ENCODE data around the gene CENPC. TPM values are rescaled to one million over a fixed set of nuclear protein-coding genes. Genes with fewer than 3 reads are reported as not detected.
"Not testable (repeated sequence)": the region's sequence is repeated elsewhere in the genome, so short reads cannot be mapped to it uniquely, and the experiment has no call there.

The CENPC gene
- total and polyA plus RNA-seq, 4 experiments from 2014 or later = 15.2 to 69.1 (median 43.9) TPM

GRCh38 chr4:67539830-67540229, 5.5 kb downstream of the CENPC start:
- Histone ChIP-seq H3K27ac (ENCODE audit: low read depth, low read length) (no peak overlapping the region), H3K4me1 (ENCODE audit: insufficient read depth, low read length) (peaks cover 29% of the 10 kb centered on the region), H3K4me3 (ENCODE audit: low read length in 2 of 2) (no peak overlapping the region), H3K9me3 (ENCODE audit: control insufficient read depth in 1 of 2, low read length in 2 of 2) (no peaks in the 10 kb centered on the region), H3K27me3 (ENCODE audit: insufficient read depth, low read length) (no peaks in the 10 kb centered on the region), H3K36me3 (ENCODE audit: insufficient read depth, low read length) (peaks cover 17% of the 10 kb centered on the region)
- DNase-seq = no peak
- intact Hi-C loops (cut with micrococcal nuclease) = no loop called here
- peaks cover 27 to 68% of the 10 kb centered on the region in 2 donors for H3K36me3 Mint-ChIP-seq
- H3K4me3 Mint-ChIP-seq = no peak overlapping the region
- H3K4me1 Mint-ChIP-seq = peaks cover 31 to 62% (median 47%) of the 10 kb centered on the region in 4 donors
- H3K27ac Mint-ChIP-seq = peak overlapping the region in 3 of 7 donors; percentile 17 to 25 (median 19)
- H3K9me3 Mint-ChIP-seq = no peaks in the 10 kb centered on the region
- no peaks in the 10 kb centered on the region for H3K27me3 Mint-ChIP-seq
- CTCF ChIA-PET (ENCODE audit: partially characterized antibody) = interaction anchor here (0.8 kb wide), 1 partner anchor 10 kb away, joined by 4 read pairs; no protein-coding TSS in a partner anchor
- POLR2A ChIA-PET (ENCODE audit: partially characterized antibody) = no interaction called here

GRCh38 chr4:67535280-67535840, 9.9 kb downstream of the CENPC start:
- intact Hi-C loops (cut with micrococcal nuclease) = no loop called here
- H3K4me1 ChIP-seq (ENCODE audit: insufficient read depth, low read length) = no peaks in the 10 kb centered on the region
- H3K27me3 ChIP-seq (ENCODE audit: insufficient read depth, low read length) = no peaks in the 10 kb centered on the region
- H3K4me1 Mint-ChIP-seq = peaks cover 10 to 48% (median 38%) of the 10 kb centered on the region in 4 donors
- peaks cover 31% of the 10 kb centered on the region for H3K36me3 ChIP-seq (ENCODE audit: insufficient read depth, low read length)
- no peak for DNase-seq
- H3K9me3 Mint-ChIP-seq = peaks cover 0 to 5% (median 0%) of the 10 kb centered on the region in 8 donors
- H3K36me3 Mint-ChIP-seq = peaks cover 68 to 80% of the 10 kb centered on the region in 2 donors
- no peaks in the 10 kb centered on the region for H3K9me3 ChIP-seq (ENCODE audit: control insufficient read depth in 1 of 2, low read length in 2 of 2)
- H3K27ac Mint-ChIP-seq = peak overlapping the region in 1 of 7 donors; percentile 52
- ChIA-PET POLR2A (ENCODE audit: partially characterized antibody) (interaction anchor here (1.2 kb wide), 1 partner anchor 10 kb away, joined by 3 read pairs; the partner anchor contains the start of gene CENPC), CTCF (ENCODE audit: partially characterized antibody) (no interaction called here)
- H3K4me3 ChIP-seq (ENCODE audit: low read length in 2 of 2) = no peak overlapping the region
- no peaks in the 10 kb centered on the region for H3K27me3 Mint-ChIP-seq
- no peak overlapping the region for H3K4me3 Mint-ChIP-seq
- H3K27ac ChIP-seq (ENCODE audit: low read depth, low read length) = no peak overlapping the region

DNA sequence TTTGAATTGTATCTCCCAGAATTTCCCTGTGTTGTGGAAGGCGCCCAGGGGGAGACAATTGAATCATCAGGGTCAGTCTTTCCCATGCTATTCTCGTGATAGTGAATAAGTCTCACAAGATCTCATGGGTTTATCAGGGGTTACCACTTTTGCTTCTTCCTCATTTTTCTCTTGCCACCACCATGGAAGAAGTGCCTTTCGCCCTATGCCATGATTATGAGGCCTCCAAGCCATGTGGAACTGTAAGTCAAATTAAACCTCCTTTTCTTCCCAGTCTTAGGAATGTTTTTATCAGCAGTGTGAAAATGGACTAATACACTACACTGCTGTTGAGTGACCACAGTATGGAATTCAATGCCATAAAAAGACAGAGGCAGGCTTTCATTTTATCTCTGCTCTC, 12.2 kb downstream of the CENPC start:
- Histone ChIP-seq H3K9me3 (ENCODE audit: control insufficient read depth in 1 of 2, low read length in 2 of 2) (no peaks in the 10 kb centered on the region), H3K4me1 (ENCODE audit: insufficient read depth, low read length) (peaks cover 9% of the 10 kb centered on the region), H3K4me3 (ENCODE audit: low read length in 2 of 2) (no peak overlapping the region), H3K27me3 (ENCODE audit: insufficient read depth, low read length) (no peaks in the 10 kb centered on the region), H3K36me3 (ENCODE audit: insufficient read depth, low read length) (peaks cover 15% of the 10 kb centered on the region), H3K27ac (ENCODE audit: low read depth, low read length) (no peak overlapping the region)
- POLR2A ChIA-PET (ENCODE audit: partially characterized antibody) = no interaction called here
- peak overlapping the region in 1 of 7 donors; percentile 46 for H3K27ac Mint-ChIP-seq
- no peaks in the 10 kb centered on the region for H3K27me3 Mint-ChIP-seq
- H3K4me3 Mint-ChIP-seq = no peak overlapping the region
- peaks cover 71 to 75% of the 10 kb centered on the region in 2 donors for H3K36me3 Mint-ChIP-seq
- peaks cover 0 to 5% (median 0%) of the 10 kb centered on the region in 8 donors for H3K9me3 Mint-ChIP-seq
- no peak for DNase-seq
- intact Hi-C loops (cut with micrococcal nuclease) = no loop called here
- peaks cover 13 to 45% (median 37%) of the 10 kb centered on the region in 4 donors for H3K4me1 Mint-ChIP-seq
- CTCF ChIA-PET (ENCODE audit: partially characterized antibody) = no interaction called here

GRCh38 chr4:67532397-67532796, 12.9 kb downstream of the CENPC start:
- DNase-seq; CTCF ChIA-PET (ENCODE audit: partially characterized antibody); intact Hi-C loops (cut with micrococcal nuclease); H3K4me3 ChIP-seq (ENCODE audit: low read length in 2 of 2); H3K27me3 Mint-ChIP-seq; H3K27me3 ChIP-seq (ENCODE audit: insufficient read depth, low read length); H3K9me3 ChIP-seq (ENCODE audit: control insufficient read depth in 1 of 2, low read length in 2 of 2); H3K27ac ChIP-seq (ENCODE audit: low read depth, low read length); H3K4me3 Mint-ChIP-seq; H3K27ac Mint-ChIP-seq; POLR2A ChIA-PET (ENCODE audit: partially characterized antibody); H3K9me3 Mint-ChIP-seq: not testable (repeated sequence)
- H3K36me3 Mint-ChIP-seq = peaks cover 74 to 75% of the 10 kb centered on the region in 2 donors
- H3K4me1 Mint-ChIP-seq = peaks cover 16 to 51% (median 41%) of the 10 kb centered on the region in 4 donors
- H3K4me1 ChIP-seq (ENCODE audit: insufficient read depth, low read length) = peaks cover 14% of the 10 kb centered on the region
- peaks cover 15% of the 10 kb centered on the region for H3K36me3 ChIP-seq (ENCODE audit: insufficient read depth, low read length)

DNA sequence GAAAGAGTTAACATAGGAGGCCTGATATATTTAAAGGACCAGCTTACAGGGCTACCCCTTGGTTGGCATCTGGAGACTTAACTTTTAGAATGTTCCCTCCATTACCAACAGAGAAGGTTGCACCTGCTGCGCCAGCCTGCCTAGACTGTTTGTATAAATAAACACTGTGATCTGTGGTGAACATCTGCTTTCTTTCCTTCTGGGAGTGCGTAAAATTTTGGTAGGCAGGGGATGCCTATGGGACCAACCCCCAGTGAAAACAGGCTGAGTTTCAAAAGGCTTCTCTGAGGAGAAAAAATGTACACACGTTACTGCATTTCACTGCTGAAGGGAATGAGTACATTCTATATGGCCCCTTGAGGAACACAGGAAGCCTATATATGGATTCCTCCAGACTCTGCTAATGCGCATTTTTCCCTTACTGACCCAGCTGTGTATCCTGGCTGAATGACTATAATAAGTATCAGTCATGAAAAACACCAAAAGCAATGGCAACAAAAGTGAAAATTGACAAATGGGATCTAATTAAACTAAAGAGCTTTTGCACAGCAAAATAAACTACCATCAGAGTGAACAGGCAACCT, 13.8 kb downstream of the CENPC start:
- POLR2A ChIA-PET (ENCODE audit: partially characterized antibody) = no interaction called here
- no peak overlapping the region for H3K4me3 Mint-ChIP-seq
- CTCF ChIA-PET (ENCODE audit: partially characterized antibody) = no interaction called here
- peaks cover 24% of the 10 kb centered on the region for H3K4me1 ChIP-seq (ENCODE audit: insufficient read depth, low read length)
- intact Hi-C loops (cut with micrococcal nuclease) = no loop called here
- no peak overlapping the region for H3K27ac Mint-ChIP-seq
- DNase-seq = no peak
- peaks cover 0 to 5% (median 0%) of the 10 kb centered on the region in 8 donors for H3K9me3 Mint-ChIP-seq
- no peak overlapping the region for H3K4me3 ChIP-seq (ENCODE audit: low read length in 2 of 2)
- no peaks in the 10 kb centered on the region for H3K27me3 Mint-ChIP-seq
- H3K27ac ChIP-seq (ENCODE audit: low read depth, low read length) = no peak overlapping the region
- H3K36me3 Mint-ChIP-seq = peaks cover 78 to 83% of the 10 kb centered on the region in 2 donors
- peaks cover 23 to 60% (median 49%) of the 10 kb centered on the region in 4 donors for H3K4me1 Mint-ChIP-seq
- H3K27me3 ChIP-seq (ENCODE audit: insufficient read depth, low read length) = no peaks in the 10 kb centered on the region
- peaks cover 15% of the 10 kb centered on the region for H3K36me3 ChIP-seq (ENCODE audit: insufficient read depth, low read length)
- H3K9me3 ChIP-seq (ENCODE audit: control insufficient read depth in 1 of 2, low read length in 2 of 2) = no peaks in the 10 kb centered on the region

DNA sequence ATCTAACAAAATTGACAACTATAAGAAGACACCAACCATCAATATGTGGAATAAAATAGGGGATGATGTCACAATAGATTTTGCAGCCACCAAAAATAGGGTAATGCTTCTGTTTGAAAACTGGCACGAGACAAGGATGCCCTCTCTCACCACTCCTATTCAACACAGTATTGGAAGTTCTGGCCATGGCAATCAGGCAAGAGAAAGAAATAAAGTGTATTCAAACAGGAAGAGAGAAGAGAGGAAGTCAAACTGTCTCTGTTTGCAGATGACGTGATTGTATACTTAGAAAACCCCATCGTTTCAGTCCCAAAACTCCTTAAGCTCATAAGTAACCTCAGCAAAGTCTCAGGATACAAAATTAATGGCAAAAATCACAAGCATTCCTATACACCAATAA, 21.2 kb downstream of the CENPC start:
- DNase-seq; H3K4me3 ChIP-seq (ENCODE audit: low read length in 2 of 2); H3K27me3 ChIP-seq (ENCODE audit: insufficient read depth, low read length); H3K27ac ChIP-seq (ENCODE audit: low read depth, low read length); H3K9me3 Mint-ChIP-seq; intact Hi-C loops (cut with micrococcal nuclease); POLR2A ChIA-PET (ENCODE audit: partially characterized antibody); H3K36me3 ChIP-seq (ENCODE audit: insufficient read depth, low read length); CTCF ChIA-PET (ENCODE audit: partially characterized antibody); H3K9me3 ChIP-seq (ENCODE audit: control insufficient read depth in 1 of 2, low read length in 2 of 2); H3K27me3 Mint-ChIP-seq: not testable (repeated sequence)
- peaks cover 57% of the 10 kb centered on the region for H3K4me1 ChIP-seq (ENCODE audit: insufficient read depth, low read length)
- Mint-ChIP-seq H3K4me3 (peak overlapping the region in 6 of 8 donors; percentile 8 to 73 (median 35)), H3K4me1 (peaks cover 54 to 82% (median 71%) of the 10 kb centered on the region in 4 donors), H3K27ac (peak overlapping the region in 5 of 7 donors; percentile 23 to 85 (median 74)), H3K36me3 (peaks cover 64 to 69% of the 10 kb centered on the region in 2 donors)

DNA sequence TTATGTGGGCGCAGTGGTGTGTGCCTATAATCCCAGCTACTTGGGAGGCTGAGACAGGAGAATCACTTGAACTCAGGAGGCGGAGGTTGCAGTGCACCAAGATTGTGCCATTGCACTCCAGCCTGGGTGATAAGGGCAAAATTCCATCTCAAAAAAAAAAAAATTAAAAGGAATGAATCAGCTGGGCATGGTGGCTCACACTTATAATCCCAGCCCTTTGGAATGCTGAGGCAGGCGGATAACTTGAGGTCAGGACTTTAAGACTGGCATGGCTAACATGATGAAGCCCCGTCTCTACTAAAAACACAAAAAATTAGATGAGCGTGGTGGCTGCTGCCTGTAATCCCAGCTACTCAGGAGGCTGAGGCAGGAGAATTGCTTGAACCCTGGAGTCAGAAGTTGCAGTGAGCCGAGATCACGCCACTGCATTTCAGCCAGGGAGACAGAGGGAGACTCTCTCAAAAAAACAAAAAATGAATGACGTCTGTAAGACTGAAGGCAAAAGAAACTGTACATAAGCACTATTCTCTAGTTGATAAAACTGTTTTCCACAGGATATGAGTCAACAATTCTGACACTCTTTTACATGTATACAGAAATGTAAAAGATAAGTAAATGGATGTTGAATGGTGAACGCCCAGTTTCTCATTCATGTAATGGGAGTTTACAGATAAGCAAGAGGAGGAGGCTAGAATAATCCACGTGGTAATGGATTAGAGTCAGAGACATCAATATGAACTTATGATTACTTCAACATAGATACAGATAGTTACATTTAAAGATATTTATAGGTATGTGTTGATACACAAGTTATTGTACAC, 22.2 kb downstream of the CENPC start:
- Histone ChIP-seq H3K4me3 (ENCODE audit: low read length in 2 of 2) (no peak overlapping the region), H3K4me1 (ENCODE audit: insufficient read depth, low read length) (peaks cover 48% of the 10 kb centered on the region), H3K36me3 (ENCODE audit: insufficient read depth, low read length) (peaks cover 15% of the 10 kb centered on the region), H3K27me3 (ENCODE audit: insufficient read depth, low read length) (no peaks in the 10 kb centered on the region), H3K27ac (ENCODE audit: low read depth, low read length) (no peak overlapping the region), H3K9me3 (ENCODE audit: control insufficient read depth in 1 of 2, low read length in 2 of 2) (no peaks in the 10 kb centered on the region)
- intact Hi-C loops (cut with micrococcal nuclease) = no loop called here
- CTCF ChIA-PET (ENCODE audit: partially characterized antibody) = no interaction called here
- POLR2A ChIA-PET (ENCODE audit: partially characterized antibody) = interaction anchor here (1.3 kb wide), 1 partner anchor 158 kb away, joined by 3 read pairs; no protein-coding TSS in a partner anchor
- Mint-ChIP-seq H3K4me3 (peak overlapping the region in 4 of 8 donors; percentile 1 to 55 (median 36)), H3K9me3 (peaks cover 0 to 2% (median 0%) of the 10 kb centered on the region in 8 donors), H3K4me1 (peaks cover 46 to 72% (median 65%) of the 10 kb centered on the region in 4 donors), H3K36me3 (peaks cover 61 to 69% of the 10 kb centered on the region in 2 donors), H3K27ac (peak overlapping the region in 5 of 7 donors; percentile 10 to 82 (median 79)), H3K27me3 (no peaks in the 10 kb centered on the region)
- DNase-seq = peak in 2 of 5 donors; percentile 13 to 27

All from CD4-positive, alpha-beta memory T cell (primary cell).